Measurements from ENCODE around the gene IRAK1BP1. TPM values are rescaled to one million over a fixed set of nuclear protein-coding genes. Genes with fewer than 3 reads are reported as not detected.
"Not testable (repeated sequence)": the region's sequence is repeated elsewhere in the genome, so short reads cannot be mapped to it uniquely, and the experiment has no call there.

IRAK1BP1 gene
- total RNA-seq, 2 donors from 2014 or later = 4.4 to 5.6 TPM

- DNase-seq (ENCODE audit: low spot score) = no peak
- intact Hi-C loops (cut with DNase I) = no loop called here
Measured at GRCh38 chr6:78868116-78868515, 765 bp downstream of the IRAK1BP1 start.

- DNase-seq (ENCODE audit: low spot score) = no peak
- intact Hi-C loops (cut with DNase I) = no loop called here
Measured at GRCh38 chr6:78875505-78875904, 8.2 kb downstream of the IRAK1BP1 start.

- intact Hi-C loops (cut with DNase I) = no loop called here
Measured at GRCh38 chr6:78883651-78884050, 16.3 kb downstream of the IRAK1BP1 start.

GRCh38 chr6:78889901-78890300 is 22.6 kb downstream of the IRAK1BP1 start:
- DNase-seq (ENCODE audit: low spot score); intact Hi-C loops (cut with DNase I): not testable (repeated sequence)

More at GRCh38 chr6:78883651-78884050, 16.3 kb downstream of the IRAK1BP1 start:
- no peak for DNase-seq (ENCODE audit: low spot score)

GRCh38 chr6:78896227-78896626 is 28.9 kb downstream of the IRAK1BP1 start:
- no peak for DNase-seq (ENCODE audit: low spot score)
- intact Hi-C loops (cut with DNase I) = no loop called here

GRCh38 chr6:78908621-78909020 is 41.3 kb downstream of the IRAK1BP1 start:
- no peak for DNase-seq (ENCODE audit: low spot score)
- intact Hi-C loops (cut with DNase I) = no loop called here

GRCh38 chr6:78909391-78909790 is 42.0 kb downstream of the IRAK1BP1 start:
- intact Hi-C loops (cut with DNase I) = no loop called here
- no peak for DNase-seq (ENCODE audit: low spot score)

GRCh38 chr6:78910010-78910409 is 42.7 kb downstream of the IRAK1BP1 start:
- intact Hi-C loops (cut with DNase I) = no loop called here
- peak; percentile 61 for DNase-seq (ENCODE audit: low spot score)

- intact Hi-C loops (cut with DNase I) = no loop called here
Measured at GRCh38 chr6:78910591-78911171, 43.3 kb downstream of the IRAK1BP1 start.

GRCh38 chr6:78911218-78911940 is 44.0 kb downstream of the IRAK1BP1 start:
- intact Hi-C loops (cut with DNase I) = no loop called here
- no peak for DNase-seq (ENCODE audit: low spot score)

More at GRCh38 chr6:78910591-78911171, 43.3 kb downstream of the IRAK1BP1 start:
- peak; percentile 79 for DNase-seq (ENCODE audit: low spot score)

- DNase-seq (ENCODE audit: low spot score) = no peak
- intact Hi-C loops (cut with DNase I) = no loop called here
Measured at GRCh38 chr6:78916411-78916810, 49.1 kb downstream of the IRAK1BP1 start.

GRCh38 chr6:78917788-78918187 is 50.4 kb downstream of the IRAK1BP1 start:
- DNase-seq (ENCODE audit: low spot score) = no peak
- intact Hi-C loops (cut with DNase I) = no loop called here

- peak; percentile 60 for DNase-seq (ENCODE audit: low spot score)
- intact Hi-C loops (cut with DNase I) = not testable (repeated sequence)
Measured at GRCh38 chr6:78921168-78921567, 53.8 kb downstream of the IRAK1BP1 start.

GRCh38 chr6:78925317-78925716 is 58.0 kb downstream of the IRAK1BP1 start:
- DNase-seq (ENCODE audit: low spot score) = no peak
- intact Hi-C loops (cut with DNase I) = no loop called here

- DNase-seq (ENCODE audit: low spot score) = no peak
- intact Hi-C loops (cut with DNase I) = no loop called here
Measured at GRCh38 chr6:78935553-78935952, 68.2 kb downstream of the IRAK1BP1 start.

- DNase-seq (ENCODE audit: low spot score) = no peak
- intact Hi-C loops (cut with DNase I) = no loop called here
Measured at GRCh38 chr6:78936515-78936914, 69.2 kb downstream of the IRAK1BP1 start.

- intact Hi-C loops (cut with DNase I) = no loop called here
Measured at GRCh38 chr6:78942446-78942845, 75.1 kb downstream of the IRAK1BP1 start.

GRCh38 chr6:78947529-78947928 is 80.2 kb downstream of the IRAK1BP1 start:
- DNase-seq (ENCODE audit: low spot score) = no peak
- intact Hi-C loops (cut with DNase I) = no loop called here

More at GRCh38 chr6:78942446-78942845, 75.1 kb downstream of the IRAK1BP1 start:
- DNase-seq (ENCODE audit: low spot score) = no peak

GRCh38 chr6:78947962-78948361 is 80.6 kb downstream of the IRAK1BP1 start:
- DNase-seq (ENCODE audit: low spot score) = no peak
- intact Hi-C loops (cut with DNase I) = no loop called here

- intact Hi-C loops (cut with DNase I) = no loop called here
- no peak for DNase-seq (ENCODE audit: low spot score)
Measured at GRCh38 chr6:78948785-78949184, 81.4 kb downstream of the IRAK1BP1 start.

- DNase-seq (ENCODE audit: low spot score) = no peak
- intact Hi-C loops (cut with DNase I) = no loop called here
Measured at GRCh38 chr6:78952362-78952761, 85.0 kb downstream of the IRAK1BP1 start.
